ENCODE results near the gene SYDE2.

DNA sequence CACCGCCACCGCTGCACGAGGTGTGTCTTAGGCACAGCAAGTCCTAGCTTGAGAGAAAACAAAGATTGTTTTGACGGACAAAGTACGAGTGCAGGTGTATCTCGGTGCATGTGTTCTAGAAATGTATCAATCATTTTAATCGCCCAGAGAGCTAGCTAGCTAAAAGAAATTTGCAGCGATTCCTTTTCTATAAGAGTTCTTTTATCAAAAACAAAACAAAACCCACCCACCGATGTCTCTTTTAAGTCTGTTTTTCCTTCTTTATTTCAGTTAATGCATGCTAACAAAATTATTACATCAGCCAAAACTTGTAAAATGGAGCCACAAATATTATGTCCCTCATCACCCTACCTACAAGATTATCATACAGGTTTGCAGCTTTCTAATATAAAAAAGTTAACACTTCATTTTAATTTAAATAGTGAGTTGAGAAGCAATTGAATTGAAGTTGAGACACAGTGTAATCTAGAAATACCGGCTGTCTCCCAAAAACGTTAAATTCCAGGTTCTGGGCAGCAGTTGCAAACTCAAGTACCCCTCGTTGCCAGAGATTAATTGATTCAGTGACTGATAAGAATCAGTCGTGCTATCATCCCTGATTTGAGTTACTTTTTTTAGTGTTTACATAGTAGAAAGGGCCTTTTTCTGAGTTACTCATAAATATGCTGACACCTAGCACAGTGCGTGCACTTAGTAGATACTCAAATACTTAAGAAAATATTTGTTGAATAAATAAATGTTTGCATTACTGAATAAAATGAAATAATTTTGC lies 1.5 kb upstream of the SYDE2 start:
- TF ChIP-seq POLR2AphosphoS5 (IDR thresholded peaks at IDR 0.05; ENCODE audit: low read depth, low read length) (no peak), REST (IDR thresholded peaks at IDR 0.05; ENCODE audit: insufficient read depth in 1 of 2, low read depth in 2 of 2, low read length in 2 of 2) (no peak), TAF1 (IDR thresholded peaks at IDR 0.05; ENCODE audit: borderline replicate concordance, insufficient read depth, low read length) (no peak), SIN3A (IDR thresholded peaks at IDR 0.05; ENCODE audit: borderline replicate concordance, insufficient read depth, low read length) (no peak)
